Caco-2 (cell line): ENCODE results near the gene ANK3. TPM values are rescaled to one million over a fixed set of nuclear protein-coding genes. Genes with fewer than 3 reads are reported as not detected.

ENCODE experiments used
- BruUV-seq: library from RNA; stranded (reverse); fragments of 400-500 nt; replicated peaks from 2 replicates; lab custom pipeline; 2021; lab: Mats Ljungman, UMichigan
- CTCF ChIA-PET: fragments of 300-600 bp; sonication (Branson Sonifier 250); formaldehyde crosslinking; loops from one replicate; lab custom pipeline; 2022; ENCODE audit warnings: antibody characterized with exemption; lab: Charles Lee
- POLR2A ChIA-PET: fragments of 300-600 bp; sonication (Branson Sonifier 250); formaldehyde crosslinking; loops from one replicate; lab custom pipeline; 2022; ENCODE audit warnings: antibody characterized with exemption; lab: Charles Lee
- DNase-seq, 2 experiments: peaks; one replicate each; pipeline versions ENCODE4 v3.0.0 to v3.0.0-alpha.2; 2020 to 2022
- H3K27me3 ChIP-seq: replicated peaks from 2 replicates; pipeline ENCODE4 v1.6.0; 2011; ENCODE audit warnings: low read length; ENCODE audit not compliant: control insufficient read depth, insufficient read depth
- H3K36me3 ChIP-seq: 2 replicates; pipeline ENCODE4 v1.5.1; 2011; ENCODE audit warnings: low read length; ENCODE audit not compliant: control insufficient read depth, insufficient read depth
- H3K4me1 ChIP-seq: fragments of 250-450 bp; sonication (Bioruptor Pico); 2 replicates; pipeline ENCODE4 v1.5.1; 2020; ENCODE audit warnings: mild to moderate bottlenecking
- H3K4me3 ChIP-seq: 2 replicates; pipeline ENCODE4 v1.5.1; 2011; ENCODE audit warnings: low read depth, mild to moderate bottlenecking, control low read depth, low read length
- H3K9me3 ChIP-seq: fragments of 250-450 bp; sonication (Bioruptor Pico); 2 replicates; pipeline ENCODE4 v1.5.1; 2020; ENCODE audit warnings: mild to moderate bottlenecking, moderate library complexity
- H3K27ac Mint-ChIP-seq: one replicate; pipeline ENCODE4 v1.8.0; 2022; ENCODE audit warnings: mixed read lengths; ENCODE audit not compliant: unreplicated experiment
- H3K27me3 Mint-ChIP-seq: one replicate; pipeline ENCODE4 v1.8.0; 2022; ENCODE audit warnings: mixed read lengths; ENCODE audit not compliant: insufficient read depth, unreplicated experiment
- H3K36me3 Mint-ChIP-seq: one replicate; pipeline ENCODE4 v1.8.0; 2022; ENCODE audit warnings: mild to moderate bottlenecking, mixed read lengths; ENCODE audit not compliant: insufficient read depth, unreplicated experiment
- H3K4me1 Mint-ChIP-seq: one replicate; pipeline ENCODE4 v1.8.0; 2022; ENCODE audit warnings: low read depth, mixed read lengths; ENCODE audit not compliant: unreplicated experiment
- H3K4me3 Mint-ChIP-seq: one replicate; pipeline ENCODE4 v1.8.0; 2022; ENCODE audit warnings: mild to moderate bottlenecking, moderate library complexity, mixed read lengths; ENCODE audit not compliant: unreplicated experiment
- H3K9me3 Mint-ChIP-seq: one replicate; pipeline ENCODE4 v1.8.0; 2022; ENCODE audit warnings: mixed read lengths; ENCODE audit not compliant: unreplicated experiment
- intact Hi-C: fragments of 100-400 bp; cut with micrococcal nuclease; formaldehyde crosslinking; loops from one replicate; pipeline ENCODE4 v1.10.0; 2022; ENCODE audit not compliant: unreplicated experiment
- total RNA-seq: library from RNA; stranded (reverse); gene quantifications from 2 replicates; pipeline ENCODE4 v1.2.3, GENCODE V29; 2022
- TF ChIP-seq, protein P1 (sequence below), 2 experiments: fragments of 200-600 bp in 1 of 2; IDR thresholded peaks; 1 replicate in 1 of 2; 2 replicates in 1 of 2; pipeline versions ENCODE4 v1.5.1 to v1.8.0; 2011 to 2022; ENCODE audit warnings: antibody characterized with exemption in 1 of 2, control low read depth in 1 of 2, inconsistent platforms in 1 of 2, low read depth in 1 of 2, low read length in 1 of 2, mild to moderate bottlenecking in 1 of 2, moderate library complexity in 1 of 2; ENCODE audit not compliant: insufficient read depth in 1 of 2, severe bottlenecking in 1 of 2, unreplicated experiment in 1 of 2

ANK3 gene
- total RNA-seq, 1 experiment from 2014 or later, result 46.7 TPM

DNA sequence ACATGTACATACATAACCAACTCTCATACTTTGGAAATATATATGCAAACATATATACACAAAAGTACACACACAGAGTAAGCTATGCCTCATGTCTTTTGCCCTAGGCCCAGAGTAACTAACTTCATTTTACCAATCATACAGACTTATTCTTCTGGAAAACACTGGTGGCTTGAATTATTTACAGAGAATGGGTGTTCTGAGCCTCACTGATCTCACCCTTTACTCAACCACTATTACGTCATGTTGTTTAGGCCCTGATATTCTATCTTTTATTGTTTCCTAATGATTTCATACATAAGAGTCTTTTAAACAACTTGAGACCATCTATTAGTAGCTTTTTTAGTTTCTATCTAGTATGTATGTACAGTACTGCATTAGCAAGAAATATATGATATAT, 43.0 kb downstream of the ANK3 start:
- DNase-seq, result no peak
- Histone ChIP-seq H3K27me3 (no peaks in the 10 kb centered on the region), H3K4me1 (peaks cover 19% of the 10 kb centered on the region), H3K4me3 (no peak overlapping the region), H3K36me3 (no peaks in the 10 kb centered on the region), H3K9me3 (no peaks in the 10 kb centered on the region)
- no peaks in the 10 kb centered on the region for H3K27me3 Mint-ChIP-seq
- H3K27ac Mint-ChIP-seq, result no peak overlapping the region
- ChIA-PET POLR2A (no interaction called here), CTCF (no interaction called here)
- intact Hi-C loops, result no loop called here
- no TSS peak for BruUV-seq
- TF ChIP-seq, protein P1, sequence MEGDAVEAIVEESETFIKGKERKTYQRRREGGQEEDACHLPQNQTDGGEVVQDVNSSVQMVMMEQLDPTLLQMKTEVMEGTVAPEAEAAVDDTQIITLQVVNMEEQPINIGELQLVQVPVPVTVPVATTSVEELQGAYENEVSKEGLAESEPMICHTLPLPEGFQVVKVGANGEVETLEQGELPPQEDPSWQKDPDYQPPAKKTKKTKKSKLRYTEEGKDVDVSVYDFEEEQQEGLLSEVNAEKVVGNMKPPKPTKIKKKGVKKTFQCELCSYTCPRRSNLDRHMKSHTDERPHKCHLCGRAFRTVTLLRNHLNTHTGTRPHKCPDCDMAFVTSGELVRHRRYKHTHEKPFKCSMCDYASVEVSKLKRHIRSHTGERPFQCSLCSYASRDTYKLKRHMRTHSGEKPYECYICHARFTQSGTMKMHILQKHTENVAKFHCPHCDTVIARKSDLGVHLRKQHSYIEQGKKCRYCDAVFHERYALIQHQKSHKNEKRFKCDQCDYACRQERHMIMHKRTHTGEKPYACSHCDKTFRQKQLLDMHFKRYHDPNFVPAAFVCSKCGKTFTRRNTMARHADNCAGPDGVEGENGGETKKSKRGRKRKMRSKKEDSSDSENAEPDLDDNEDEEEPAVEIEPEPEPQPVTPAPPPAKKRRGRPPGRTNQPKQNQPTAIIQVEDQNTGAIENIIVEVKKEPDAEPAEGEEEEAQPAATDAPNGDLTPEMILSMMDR (IDR thresholded peaks at IDR 0.05; ENCODE audit: insufficient read depth in 1 of 2, low read depth in 1 of 2, low read length in 1 of 2, severe bottlenecking in 1 of 2, unreplicated experiment in 1 of 2), result no peak
- no peak overlapping the region for H3K4me3 Mint-ChIP-seq
- no peaks in the 10 kb centered on the region for H3K9me3 Mint-ChIP-seq
- no peaks in the 10 kb centered on the region for H3K36me3 Mint-ChIP-seq
- H3K4me1 Mint-ChIP-seq, result peaks cover 27% of the 10 kb centered on the region

DNA sequence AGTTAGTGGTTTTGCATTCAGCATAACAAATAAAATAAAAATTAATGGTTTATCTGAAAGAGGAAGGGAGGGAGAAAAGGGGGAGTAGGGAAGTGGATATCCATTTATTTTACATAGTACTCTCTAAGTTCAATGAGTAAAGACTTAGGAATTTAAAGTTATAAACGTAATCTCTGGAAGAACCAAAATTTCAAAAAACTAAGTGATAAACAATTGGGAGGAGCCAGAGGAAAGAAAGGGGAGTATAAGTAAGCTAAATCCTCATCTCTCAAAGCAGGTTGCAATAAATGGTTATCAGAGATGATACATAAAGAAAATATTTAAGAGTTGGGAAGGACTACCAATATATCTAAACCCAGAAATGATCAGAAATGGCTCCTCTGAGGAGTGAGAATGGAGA, 46.4 kb downstream of the ANK3 start:
- BruUV-seq, result no TSS peak
- H3K36me3 ChIP-seq, result no peaks in the 10 kb centered on the region
- H3K36me3 Mint-ChIP-seq, result no peaks in the 10 kb centered on the region
- no peak overlapping the region for H3K27ac Mint-ChIP-seq
- H3K9me3 Mint-ChIP-seq, result no peaks in the 10 kb centered on the region
- TF ChIP-seq, protein P1 (IDR thresholded peaks at IDR 0.05; ENCODE audit: insufficient read depth in 1 of 2, low read depth in 1 of 2, low read length in 1 of 2, severe bottlenecking in 1 of 2, unreplicated experiment in 1 of 2), result no peak
- CTCF ChIA-PET, result no interaction called here
- H3K4me3 Mint-ChIP-seq, result no peak overlapping the region
- DNase-seq, result no peak
- intact Hi-C loops, result no loop called here
- no peak overlapping the region for H3K4me3 ChIP-seq
- H3K9me3 ChIP-seq, result no peaks in the 10 kb centered on the region
- peaks cover 12% of the 10 kb centered on the region for H3K4me1 Mint-ChIP-seq
- POLR2A ChIA-PET, result no interaction called here
- no peaks in the 10 kb centered on the region for H3K27me3 Mint-ChIP-seq
- H3K4me1 ChIP-seq, result peaks cover 11% of the 10 kb centered on the region; the same call in 1 of the 2 replicates
- no peaks in the 10 kb centered on the region for H3K27me3 ChIP-seq

DNA sequence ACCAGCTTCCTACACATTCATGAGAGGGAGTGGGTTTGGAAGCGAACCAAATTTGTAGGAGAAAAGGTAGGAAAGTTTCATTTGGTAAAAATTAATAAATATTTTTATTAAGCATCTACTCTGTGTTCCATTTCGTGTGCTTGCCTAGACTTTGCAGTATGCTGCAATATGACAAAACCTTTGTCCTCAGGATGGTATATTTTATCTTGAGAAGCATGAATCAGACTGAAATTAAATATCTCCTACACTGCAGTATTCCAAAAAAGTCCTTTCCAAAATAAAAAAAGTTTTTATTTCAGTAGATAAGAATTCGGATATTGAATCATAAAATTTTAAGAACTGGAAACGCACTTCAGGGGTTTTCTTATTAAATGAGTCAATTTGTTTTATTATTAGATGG, 47.7 kb downstream of the ANK3 start:
- H3K9me3 Mint-ChIP-seq, result no peaks in the 10 kb centered on the region
- no peaks in the 10 kb centered on the region for H3K36me3 ChIP-seq
- H3K4me3 ChIP-seq, result no peak overlapping the region
- H3K27ac Mint-ChIP-seq, result no peak overlapping the region
- peaks cover 16% of the 10 kb centered on the region for H3K4me1 Mint-ChIP-seq
- intact Hi-C loops, result no loop called here
- no peaks in the 10 kb centered on the region for H3K36me3 Mint-ChIP-seq
- no peaks in the 10 kb centered on the region for H3K27me3 ChIP-seq
- TF ChIP-seq, protein P1 (IDR thresholded peaks at IDR 0.05; ENCODE audit: insufficient read depth in 1 of 2, low read depth in 1 of 2, low read length in 1 of 2, severe bottlenecking in 1 of 2, unreplicated experiment in 1 of 2), result no peak
- H3K27me3 Mint-ChIP-seq, result no peaks in the 10 kb centered on the region
- CTCF ChIA-PET, result no interaction called here
- DNase-seq, result no peak
- POLR2A ChIA-PET, result no interaction called here
- no TSS peak for BruUV-seq
- H3K4me1 ChIP-seq, result peaks cover 11% of the 10 kb centered on the region; the same call in 1 of the 2 replicates
- no peak overlapping the region for H3K4me3 Mint-ChIP-seq
- no peaks in the 10 kb centered on the region for H3K9me3 ChIP-seq
